Mucosa of rectum (tissue), 2 donors: ENCODE results near the gene CFB.
A peak's percentile ranks its signal among the peaks of the same experiment; 100 is the strongest.

ENCODE experiments used
- H3K27ac ChIP-seq, 2 donors: one replicate each; pipeline ENCODE4 v1.7.0; 2013; ENCODE audit warnings: inconsistent platforms in 2 of 2, low read depth in 2 of 2, low read length in 2 of 2
- H3K27me3 ChIP-seq, 2 donors: one replicate each; pipeline ENCODE4 v1.7.0; 2013; ENCODE audit warnings: low read length in 2 of 2; ENCODE audit not compliant: control insufficient read depth in 2 of 2, insufficient read depth in 2 of 2
- H3K36me3 ChIP-seq, 2 donors: one replicate each; pipeline ENCODE4 v1.7.0; 2013; ENCODE audit warnings: low read length in 2 of 2; ENCODE audit not compliant: control insufficient read depth in 2 of 2, insufficient read depth in 2 of 2
- H3K4me1 ChIP-seq, 2 donors: one replicate each; pipeline ENCODE4 v1.7.0; 2013; ENCODE audit warnings: low read length in 2 of 2, mild to moderate bottlenecking in 1 of 2; ENCODE audit not compliant: control insufficient read depth in 2 of 2, insufficient read depth in 2 of 2
- H3K4me3 ChIP-seq, 2 donors: one replicate each; pipeline ENCODE4 v1.7.0; 2013; ENCODE audit warnings: low read length in 2 of 2
- H3K9ac ChIP-seq, 2 donors: one replicate each; pipeline ENCODE4 v1.7.0; 2013; ENCODE audit warnings: low read length in 2 of 2, low read depth in 1 of 2, mild to moderate bottlenecking in 1 of 2
- H3K9me3 ChIP-seq, 2 donors: one replicate each; pipeline ENCODE4 v1.7.0; 2013; ENCODE audit warnings: low read length in 2 of 2; ENCODE audit not compliant: control insufficient read depth in 2 of 2
- donor health status: healthy.
- donor health status: Normal muscosa, but diverticular disease.

CFB gene

DNA sequence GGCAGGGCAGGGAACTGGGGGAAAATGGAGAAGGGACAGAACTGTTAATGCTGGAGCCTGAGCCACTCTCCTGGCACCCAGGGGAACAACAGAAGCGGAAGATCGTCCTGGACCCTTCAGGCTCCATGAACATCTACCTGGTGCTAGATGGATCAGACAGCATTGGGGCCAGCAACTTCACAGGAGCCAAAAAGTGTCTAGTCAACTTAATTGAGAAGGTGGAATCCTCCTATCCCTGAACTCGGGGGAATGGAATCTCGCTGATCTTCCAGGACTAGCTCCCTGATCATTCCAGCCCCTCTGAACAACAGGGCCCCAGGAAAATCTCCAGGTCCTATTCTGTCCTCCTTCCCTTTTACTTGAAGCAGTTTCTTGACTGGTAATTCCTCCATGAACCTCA lies 2.0 kb downstream of the CFB start:
- no peak overlapping the region for H3K9ac ChIP-seq
- H3K4me1 ChIP-seq = peaks cover 12 to 17% of the 10 kb centered on the region in 2 donors
- H3K9me3 ChIP-seq = no peaks in the 10 kb centered on the region
- H3K27me3 ChIP-seq = no peaks in the 10 kb centered on the region
- no peak overlapping the region for H3K4me3 ChIP-seq
- peaks cover 17 to 18% of the 10 kb centered on the region in 2 donors for H3K36me3 ChIP-seq
- H3K27ac ChIP-seq = no peak overlapping the region

DNA sequence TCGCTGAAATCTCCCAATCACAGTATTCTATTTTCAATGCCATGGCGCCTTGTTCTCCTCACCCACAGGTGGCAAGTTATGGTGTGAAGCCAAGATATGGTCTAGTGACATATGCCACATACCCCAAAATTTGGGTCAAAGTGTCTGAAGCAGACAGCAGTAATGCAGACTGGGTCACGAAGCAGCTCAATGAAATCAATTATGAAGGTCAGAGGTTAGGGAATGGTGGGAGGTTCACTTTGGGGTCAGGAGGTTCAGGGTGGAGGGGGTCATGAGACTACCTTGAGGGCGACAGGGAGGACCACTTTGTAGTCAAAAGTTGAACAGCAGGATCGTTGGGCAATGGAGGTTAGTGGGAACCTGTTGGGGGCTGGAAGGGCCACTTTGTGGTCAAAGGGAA lies 2.4 kb downstream of the CFB start:
- no peak overlapping the region for H3K9ac ChIP-seq
- H3K9me3 ChIP-seq = no peaks in the 10 kb centered on the region
- H3K27me3 ChIP-seq = no peaks in the 10 kb centered on the region
- no peak overlapping the region for H3K27ac ChIP-seq
- peaks cover 21 to 22% of the 10 kb centered on the region in 2 donors for H3K36me3 ChIP-seq
- peaks cover 12 to 17% of the 10 kb centered on the region in 2 donors for H3K4me1 ChIP-seq
- no peak overlapping the region for H3K4me3 ChIP-seq

DNA sequence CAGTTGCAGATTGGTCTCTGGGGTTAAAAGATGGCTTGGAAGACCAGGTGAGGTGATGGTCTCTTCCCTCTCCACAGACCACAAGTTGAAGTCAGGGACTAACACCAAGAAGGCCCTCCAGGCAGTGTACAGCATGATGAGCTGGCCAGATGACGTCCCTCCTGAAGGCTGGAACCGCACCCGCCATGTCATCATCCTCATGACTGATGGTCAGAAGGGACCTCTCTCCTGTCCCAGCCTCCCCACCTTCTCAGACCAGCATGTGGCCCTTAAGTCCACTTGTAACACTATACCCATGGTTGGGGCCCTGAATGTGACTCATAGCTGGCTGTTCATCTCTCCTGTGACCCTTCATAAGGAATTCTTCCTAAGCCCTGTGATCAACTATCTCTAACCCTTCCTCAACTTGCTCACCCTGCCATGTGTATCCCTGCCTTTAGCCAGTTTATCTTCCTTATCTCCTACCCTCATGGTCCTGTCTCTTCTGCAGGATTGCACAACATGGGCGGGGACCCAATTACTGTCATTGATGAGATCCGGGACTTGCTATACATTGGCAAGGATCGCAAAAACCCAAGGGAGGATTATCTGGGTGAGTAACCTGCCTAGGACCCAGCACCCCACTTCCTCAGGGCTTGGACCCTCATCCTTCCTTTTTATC lies 3.0 kb downstream of the CFB start:
- Histone ChIP-seq H3K27me3 (no peaks in the 10 kb centered on the region), H3K4me1 (peaks cover 12 to 17% of the 10 kb centered on the region in 2 donors), H3K27ac (no peak overlapping the region), H3K9ac (no peak overlapping the region), H3K4me3 (no peak overlapping the region), H3K36me3 (peaks cover 27 to 28% of the 10 kb centered on the region in 2 donors), H3K9me3 (no peaks in the 10 kb centered on the region)

DNA sequence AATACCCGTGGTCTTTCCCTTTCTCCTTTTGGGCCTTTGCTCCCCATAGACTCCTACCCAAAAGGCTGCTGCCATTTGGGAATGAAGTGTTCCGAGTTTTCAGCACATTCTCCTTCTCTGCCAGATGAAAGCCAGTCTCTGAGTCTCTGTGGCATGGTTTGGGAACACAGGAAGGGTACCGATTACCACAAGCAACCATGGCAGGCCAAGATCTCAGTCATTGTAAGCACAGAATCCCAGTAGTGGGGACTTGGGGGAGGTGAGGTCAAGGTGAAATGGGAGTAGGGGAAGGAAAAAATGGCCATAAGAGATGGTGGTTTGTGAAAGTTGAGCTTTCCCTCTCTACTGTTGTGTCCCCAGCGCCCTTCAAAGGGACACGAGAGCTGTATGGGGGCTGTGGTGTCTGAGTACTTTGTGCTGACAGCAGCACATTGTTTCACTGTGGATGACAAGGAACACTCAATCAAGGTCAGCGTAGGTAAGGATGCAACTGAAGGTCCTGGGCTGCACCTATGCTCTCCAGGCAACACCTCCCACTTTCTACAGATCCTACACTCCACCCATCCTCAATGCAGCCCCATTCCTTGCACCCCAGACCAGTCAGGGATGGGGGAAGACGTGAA lies 4.1 kb downstream of the CFB start:
- Histone ChIP-seq H3K9me3 (no peaks in the 10 kb centered on the region), H3K36me3 (peaks cover 38 to 39% of the 10 kb centered on the region in 2 donors), H3K27me3 (no peaks in the 10 kb centered on the region), H3K9ac (no peak overlapping the region), H3K4me1 (peaks cover 8 to 15% of the 10 kb centered on the region in 2 donors), H3K27ac (no peak overlapping the region), H3K4me3 (no peak overlapping the region)

DNA sequence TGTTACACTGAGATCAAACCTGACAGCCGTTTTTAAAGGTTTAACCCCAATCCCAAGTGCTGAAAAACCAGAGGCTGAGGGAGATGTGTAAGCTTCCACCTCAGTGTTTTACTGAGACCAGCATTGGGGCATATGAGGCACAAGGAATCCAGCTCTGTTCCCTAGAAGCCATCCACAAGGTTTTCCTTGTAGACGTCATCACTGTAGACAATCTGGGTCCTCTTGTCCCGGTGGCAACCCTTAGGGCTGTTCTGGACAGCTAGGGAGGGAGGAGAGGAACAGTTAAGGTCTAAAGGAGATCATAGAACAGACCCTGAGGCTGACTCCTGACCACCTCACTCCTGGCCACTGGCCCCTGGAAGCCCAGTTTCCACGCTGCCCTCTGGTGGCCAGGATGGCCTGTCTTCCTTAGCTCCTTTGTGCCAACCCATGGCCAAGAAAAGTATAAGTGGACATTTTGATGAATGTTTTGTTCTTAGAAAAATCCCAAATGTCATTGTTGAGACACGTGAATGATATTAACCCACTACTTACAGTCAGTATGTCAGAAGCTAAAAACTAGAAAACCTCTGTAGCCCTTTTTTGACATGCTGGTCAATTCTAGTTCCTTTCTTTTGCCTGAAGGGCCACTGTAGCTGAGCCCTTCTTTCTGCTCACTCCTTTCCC lies 6.4 kb downstream of the CFB start:
- Histone ChIP-seq H3K27me3 (no peaks in the 10 kb centered on the region), H3K4me3 (no peak overlapping the region), H3K9me3 (no peaks in the 10 kb centered on the region), H3K27ac (no peak overlapping the region), H3K9ac (no peak overlapping the region), H3K4me1 (no peaks in the 10 kb centered on the region), H3K36me3 (peaks cover 52 to 53% of the 10 kb centered on the region in 2 donors)

DNA sequence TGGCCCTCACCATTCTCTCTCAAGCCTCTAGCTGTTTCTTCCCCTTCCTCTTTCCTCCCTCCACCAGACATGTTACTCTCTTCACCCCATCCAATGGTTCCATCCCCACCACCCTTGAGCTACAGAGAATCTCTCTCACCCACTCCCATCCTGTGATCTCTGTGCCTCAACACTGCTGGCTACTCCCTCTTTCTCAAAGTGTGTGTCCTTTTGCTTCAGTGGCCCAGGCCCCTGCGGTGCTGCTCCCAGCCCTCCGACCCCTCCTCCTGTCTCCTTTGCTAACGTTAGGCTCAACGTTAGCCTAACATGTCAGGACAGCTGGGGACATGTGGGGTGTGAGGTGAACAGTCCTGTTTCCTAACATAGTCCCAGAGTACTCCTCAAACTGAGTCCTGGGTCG lies 7.0 kb downstream of the CFB start:
- H3K9me3 ChIP-seq = no peaks in the 10 kb centered on the region
- no peak overlapping the region for H3K4me3 ChIP-seq
- no peak overlapping the region for H3K27ac ChIP-seq
- H3K4me1 ChIP-seq = peaks cover 2 to 3% of the 10 kb centered on the region in 2 donors
- no peaks in the 10 kb centered on the region for H3K27me3 ChIP-seq
- no peak overlapping the region for H3K9ac ChIP-seq
- peaks cover 52 to 53% of the 10 kb centered on the region in 2 donors for H3K36me3 ChIP-seq

DNA sequence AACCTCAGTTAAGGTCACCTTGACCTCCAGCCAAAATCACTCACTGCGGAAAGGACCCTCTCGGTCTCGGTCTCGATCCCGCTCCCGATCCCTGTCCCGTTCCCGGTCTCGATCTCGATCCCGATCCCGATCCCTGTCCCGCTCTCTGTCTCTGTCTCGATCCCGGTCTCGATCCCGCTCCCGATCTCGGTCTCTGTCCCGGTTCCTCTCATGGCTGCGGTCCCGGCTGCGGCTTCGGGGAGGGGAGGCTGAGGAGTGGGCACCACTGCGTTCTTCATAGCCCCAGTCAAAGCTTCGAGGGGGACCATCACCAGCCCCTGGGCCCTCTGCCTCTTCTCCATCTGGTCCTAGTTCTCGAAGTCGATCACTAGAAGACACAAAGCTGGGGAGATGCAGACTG lies 8.6 kb downstream of the CFB start:
- no peaks in the 10 kb centered on the region for H3K9me3 ChIP-seq
- H3K27me3 ChIP-seq = no peaks in the 10 kb centered on the region
- H3K4me1 ChIP-seq = peaks cover 13% of the 10 kb centered on the region in 2 donors
- no peak overlapping the region for H3K9ac ChIP-seq
- H3K27ac ChIP-seq = no peak overlapping the region
- no peak overlapping the region for H3K4me3 ChIP-seq
- H3K36me3 ChIP-seq = peaks cover 52 to 53% of the 10 kb centered on the region in 2 donors

DNA sequence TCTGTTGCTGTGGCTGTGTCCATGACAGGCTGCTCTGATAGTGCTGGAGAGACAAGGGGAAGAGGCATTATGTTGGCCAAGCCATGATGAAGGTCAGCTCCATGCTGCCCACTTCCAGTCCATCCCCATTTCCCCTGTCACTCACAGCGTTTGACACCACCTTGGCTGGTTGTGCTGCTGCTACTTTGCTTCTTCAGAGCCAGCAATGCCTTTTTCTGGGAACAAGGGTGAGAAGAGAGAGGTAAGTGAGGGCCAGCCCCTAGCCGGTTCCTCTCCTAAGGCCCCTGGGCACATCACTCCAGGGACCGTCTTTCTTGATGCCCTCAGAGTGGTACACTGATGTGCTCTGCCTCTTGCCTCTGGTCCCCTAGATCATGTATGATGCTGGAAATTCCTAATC lies 10.9 kb downstream of the CFB start:
- peaks cover 50 to 56% of the 10 kb centered on the region in 2 donors for H3K36me3 ChIP-seq
- no peak overlapping the region for H3K9ac ChIP-seq

DNA sequence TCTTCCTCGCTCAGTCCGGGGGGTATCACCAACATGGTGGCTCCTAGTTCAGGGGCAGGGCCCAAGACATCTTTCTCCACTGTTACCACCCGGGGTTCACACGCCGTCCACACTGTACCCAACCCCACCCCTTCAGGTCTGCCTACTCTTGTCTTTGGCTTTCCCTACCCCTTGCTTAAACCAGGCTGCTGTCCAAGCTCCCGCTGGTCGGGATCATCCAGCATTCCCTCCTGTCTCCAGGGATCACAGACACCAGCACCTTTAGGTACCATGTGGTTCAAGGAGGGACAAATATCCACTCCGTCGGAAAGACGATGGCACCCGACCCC lies 12.5 kb downstream of the CFB start:
- Histone ChIP-seq H3K27me3 (no peaks in the 10 kb centered on the region), H3K4me1 (peaks cover 14 to 17% of the 10 kb centered on the region in 2 donors), H3K9me3 (no peaks in the 10 kb centered on the region), H3K4me3 (peak overlapping the region; percentile 90 to 99), H3K27ac (peak overlapping the region; percentile 77 to 87), H3K36me3 (peaks cover 51 to 56% of the 10 kb centered on the region in 2 donors), H3K9ac (peak overlapping the region; percentile 94 to 98)

More for the DNA sequence above, 10.9 kb downstream of the CFB start:
- Histone ChIP-seq H3K9me3 (no peaks in the 10 kb centered on the region), H3K27ac (no peak overlapping the region), H3K4me3 (no peak overlapping the region), H3K4me1 (peaks cover 14 to 17% of the 10 kb centered on the region in 2 donors), H3K27me3 (no peaks in the 10 kb centered on the region)
